HG03469 (cell line): ENCODE data around the gene HYAL1.

Experiments
- ATAC-seq: cut with Tn5 transposase; IDR thresholded peaks from one replicate; pipeline ENCODE4 v1.9.1; 2021; ENCODE audit warnings: mild to moderate bottlenecking, moderate library complexity, moderate number of reproducible peaks; ENCODE audit not compliant: unreplicated experiment

Gene HYAL1

DNA sequence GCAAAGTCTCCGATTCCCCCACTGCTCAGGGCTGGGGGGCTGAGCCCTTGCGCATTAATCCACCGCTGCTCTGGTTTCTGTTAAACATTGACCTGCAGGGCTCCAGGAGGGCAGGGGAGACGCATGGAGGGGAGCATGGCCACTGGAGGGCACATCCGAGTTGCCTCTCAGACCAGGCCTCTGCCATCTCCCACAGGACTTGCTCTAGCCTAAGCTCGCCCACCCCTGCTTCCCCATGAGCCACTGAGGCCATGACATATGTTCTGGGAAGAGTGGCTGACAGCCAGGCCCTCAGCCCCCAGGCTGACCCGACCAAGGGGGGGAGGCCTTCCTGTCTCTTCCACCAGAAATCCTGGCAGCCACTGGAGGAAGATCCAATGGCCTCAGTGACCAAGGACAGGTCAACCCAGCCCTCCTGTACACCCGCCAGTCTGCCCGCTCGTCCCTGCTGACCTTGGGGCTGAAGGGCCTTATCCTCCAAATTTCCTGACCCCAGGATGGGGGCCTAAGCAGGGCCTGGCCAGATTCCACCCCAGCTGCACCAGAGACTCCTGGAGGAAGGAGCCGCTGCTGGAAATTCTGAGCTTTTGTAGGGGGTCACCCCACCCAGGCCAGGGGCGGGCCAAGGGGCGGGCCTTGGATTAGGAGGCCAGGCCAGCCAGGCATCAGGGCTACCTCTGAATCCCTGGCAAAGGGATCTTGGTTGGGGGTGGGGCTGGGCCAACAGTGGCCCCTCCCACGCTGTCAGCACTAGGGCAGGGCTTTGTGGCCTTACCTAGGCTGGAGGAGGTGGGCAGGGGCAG lies at the start of gene HYAL1:
TSS of gene HYAL1 (minus strand) at position 562 of the 803 bp plus-strand sequence. CDS start 618 bp downstream, outside the sequence.
- ATAC-seq = no peak

GRCh38 chr3:50352781-50353180 lies 49.4 kb upstream of the HYAL1 start:
- ATAC-seq = no peak

DNA sequence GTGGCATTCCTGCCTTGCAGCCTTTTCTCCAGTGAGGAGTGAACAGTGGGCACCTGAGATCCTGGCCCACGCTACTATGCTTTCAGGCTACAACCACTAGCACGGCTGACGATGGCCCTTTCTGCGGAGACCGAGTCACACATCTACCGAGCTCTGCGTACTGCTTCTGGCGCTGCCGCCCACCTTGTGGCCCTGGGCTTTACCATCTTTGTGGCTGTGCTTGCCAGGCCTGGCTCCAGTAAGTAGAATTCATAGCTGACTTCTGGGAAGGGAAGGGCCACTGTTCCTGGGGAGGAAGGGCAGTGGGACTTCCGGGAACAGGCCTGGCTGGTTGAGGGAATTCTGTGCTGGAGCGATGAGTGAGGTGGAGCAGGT lies 47.9 kb upstream of the HYAL1 start:
- ATAC-seq = no peak

- peak; percentile 63 for ATAC-seq
These were observed 47.4 kb upstream of the HYAL1 start, which contains the start of the genes CYB561D2 and NPRL2 for GRCh38 chr3:50350527-50351322. TSS of gene CYB561D2 (plus strand) at chr3:50350862. CDS start at chr3:50351434, 572 bp downstream. TSS of gene NPRL2 (minus strand) at chr3:50350775. CDS start at chr3:50350652, 123 bp downstream.

- ATAC-seq = no peak
These were observed 46.8 kb upstream of the HYAL1 start for GRCh38 chr3:50350213-50350526.

DNA sequence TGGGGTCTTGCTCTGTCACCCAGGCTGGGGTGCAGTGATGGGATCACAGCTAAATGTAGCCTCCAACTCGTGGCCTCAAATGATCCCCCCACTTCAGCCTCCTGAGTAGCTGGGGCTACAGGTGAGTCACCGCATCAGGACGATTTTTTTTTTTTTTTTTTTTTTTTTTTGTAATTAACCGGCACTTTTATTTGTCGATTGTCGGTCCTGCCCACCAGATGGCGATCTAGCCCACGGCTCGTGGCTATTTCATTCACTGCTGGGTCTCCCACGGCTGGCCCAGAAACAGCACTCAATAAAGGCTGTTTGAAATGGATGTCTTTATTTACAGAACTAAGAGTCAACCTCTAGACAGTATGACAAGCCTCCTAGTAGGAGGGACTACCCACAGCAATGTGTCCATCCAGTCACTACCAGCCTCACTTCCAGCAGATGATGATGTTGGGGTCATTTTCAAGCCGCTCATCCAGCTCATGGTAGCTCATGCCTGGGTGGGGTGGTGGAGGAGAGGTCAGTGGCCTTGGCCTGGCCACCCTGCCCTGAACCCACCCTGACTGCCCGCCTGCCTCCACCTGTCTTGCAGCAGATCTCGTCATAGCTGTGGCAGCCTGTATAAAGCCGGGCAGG lies 43.9 kb upstream of the HYAL1 start:
- ATAC-seq = no peak

DNA sequence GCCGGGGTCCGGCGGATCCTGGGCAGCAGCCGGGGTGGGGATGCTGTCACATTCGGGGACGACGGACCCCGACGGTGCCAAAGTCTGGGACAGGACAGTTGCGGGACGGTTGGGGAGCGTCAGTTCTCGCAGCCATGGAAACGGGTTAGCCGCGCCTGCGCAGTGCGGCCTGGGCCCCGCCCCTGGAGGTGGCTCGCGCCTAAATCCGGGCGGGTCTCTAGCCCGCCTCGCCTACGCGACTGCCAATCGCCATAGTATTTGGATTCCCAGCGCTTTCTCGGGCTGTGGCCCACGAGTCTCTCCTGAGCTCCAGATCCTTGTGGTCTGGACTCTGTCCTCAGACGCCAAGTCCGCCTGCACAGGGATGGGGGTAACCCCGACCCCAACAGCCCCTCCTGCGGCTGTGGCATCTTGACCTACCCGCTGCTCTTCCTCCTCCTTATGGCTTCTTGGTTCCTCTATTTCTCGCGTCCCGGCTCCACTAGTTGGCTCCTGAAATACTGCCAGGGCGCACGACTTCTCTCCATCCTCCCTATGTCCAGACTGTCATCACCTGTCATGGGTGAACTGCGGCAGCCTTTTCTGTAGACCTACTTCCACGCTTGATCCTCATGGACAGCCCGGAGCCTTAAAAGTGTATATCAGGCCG lies 42.3 kb upstream of the HYAL1 start, which contains the start of gene ZMYND10:
TSS of gene ZMYND10 (minus strand) at position 147 of the 649 bp plus-strand sequence. CDS start 153 bp downstream, outside the sequence.
- ATAC-seq = no peak

DNA sequence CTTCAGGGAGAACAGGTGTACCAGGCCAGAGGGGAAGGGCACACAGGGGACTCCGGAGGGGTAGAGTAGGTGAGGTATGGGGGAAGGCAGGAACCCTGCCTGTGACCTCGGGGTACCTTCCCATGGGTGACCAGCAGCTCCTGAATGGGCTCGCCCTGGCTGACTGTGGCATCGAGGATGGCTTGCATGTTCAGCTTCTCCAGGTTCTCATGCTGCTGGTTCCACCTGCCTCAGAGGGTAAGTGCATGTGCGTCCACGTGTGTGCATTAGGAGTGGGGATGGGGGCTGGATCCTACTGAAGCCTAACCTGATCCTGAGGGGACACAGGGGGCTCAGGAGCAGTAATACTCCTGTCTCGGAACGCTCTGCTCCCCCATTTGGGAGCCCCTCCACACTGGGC lies 41.6 kb upstream of the HYAL1 start:
- ATAC-seq = no peak

DNA sequence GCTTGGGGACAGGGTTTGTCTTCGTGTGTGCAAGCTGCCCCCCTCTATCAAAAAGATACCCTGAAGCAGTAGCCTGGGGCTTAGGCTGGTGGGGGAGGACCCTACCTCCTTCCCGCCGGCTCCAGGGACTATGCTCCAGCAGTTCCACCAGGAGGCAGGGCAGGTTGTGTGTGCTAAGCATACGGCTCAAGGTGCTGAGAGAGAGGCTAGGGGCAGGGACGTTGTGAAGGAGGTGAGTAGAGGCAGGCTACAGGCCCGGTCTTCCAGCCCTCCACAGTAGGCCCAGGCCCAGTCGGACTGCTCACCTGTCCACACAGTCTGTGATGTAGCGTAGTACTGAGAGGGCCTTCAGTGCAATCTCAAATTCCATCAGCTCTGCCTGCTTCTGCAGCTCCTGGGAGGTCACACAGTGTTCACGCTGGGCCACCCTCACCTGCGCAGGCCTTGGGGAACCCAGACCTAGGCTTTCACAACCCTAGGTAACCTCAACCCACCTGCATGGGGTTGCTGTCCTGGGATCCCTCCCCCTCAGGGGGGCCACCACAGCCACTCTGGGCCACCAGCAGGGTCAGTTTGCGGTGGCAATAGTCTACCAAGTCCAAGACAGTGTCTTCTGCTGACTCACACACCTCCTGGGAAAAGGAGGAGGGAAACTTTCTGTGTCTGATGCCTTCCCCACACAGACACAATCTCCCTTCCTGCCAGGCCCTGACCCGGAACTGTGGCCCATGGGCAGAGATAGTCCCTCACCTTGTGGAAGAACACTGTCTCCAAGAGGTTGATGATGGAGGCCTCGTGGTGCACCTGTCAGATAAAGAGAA lies 39.6 kb upstream of the HYAL1 start:
- no peak for ATAC-seq

- ATAC-seq = no peak
These were observed 38.7 kb upstream of the HYAL1 start for GRCh38 chr3:50341996-50342650.

- no peak for ATAC-seq
These were observed 38.2 kb upstream of the HYAL1 start for GRCh38 chr3:50341537-50341936.

GRCh38 chr3:50340448-50341329 lies 37.3 kb upstream of the HYAL1 start, which contains the start of gene RASSF1:
TSS of gene RASSF1 (minus strand) at chr3:50340836. CDS start at chr3:50340805, 31 bp downstream.
- no peak for ATAC-seq

DNA sequence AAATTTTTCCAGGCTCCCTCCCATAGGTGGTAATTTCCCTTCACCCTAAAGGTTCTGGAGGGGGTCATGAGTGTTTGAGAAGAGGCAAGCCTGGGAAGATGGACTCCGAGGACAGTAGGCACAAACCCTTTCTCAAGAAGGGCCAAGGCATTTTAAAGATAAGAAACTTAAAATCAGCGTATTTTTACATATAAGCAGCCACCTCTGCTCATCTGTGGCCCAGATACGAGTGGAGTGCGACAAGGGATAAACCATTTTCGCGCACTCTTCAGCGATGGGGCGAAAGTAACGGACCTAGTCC lies 36.7 kb upstream of the HYAL1 start:
- no peak for ATAC-seq

DNA sequence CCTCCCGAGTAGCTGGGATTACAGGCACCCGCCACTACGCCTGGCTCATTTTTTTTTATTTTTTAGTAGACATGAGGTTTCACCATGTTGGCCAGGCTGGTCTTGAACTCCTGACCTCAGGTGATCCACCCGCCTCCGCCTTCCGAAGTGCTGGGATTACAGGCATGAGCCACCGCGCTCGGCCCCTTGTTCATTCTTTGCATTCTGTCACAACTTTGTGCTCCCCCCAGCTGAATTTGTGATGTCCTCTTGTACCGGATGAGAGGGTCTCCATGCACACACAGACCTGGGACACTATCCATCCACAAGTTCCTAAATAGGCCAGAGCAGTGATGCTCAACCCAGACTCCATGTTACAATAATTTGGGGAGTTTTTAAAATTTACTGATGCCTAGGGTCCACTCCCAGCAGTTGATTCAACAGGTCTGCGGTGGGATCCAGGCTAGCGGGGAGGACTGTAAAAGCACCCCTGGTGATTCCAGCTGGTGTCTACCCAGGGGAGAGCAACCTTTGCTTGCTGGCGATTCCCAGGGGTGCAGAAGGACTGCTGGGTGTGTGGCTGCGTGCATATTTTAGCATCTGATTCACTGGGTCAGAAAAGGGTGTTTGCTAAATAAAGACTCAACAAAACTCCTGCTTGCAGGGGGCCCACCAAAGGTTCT lies 36.2 kb upstream of the HYAL1 start:
- ATAC-seq = no peak

DNA sequence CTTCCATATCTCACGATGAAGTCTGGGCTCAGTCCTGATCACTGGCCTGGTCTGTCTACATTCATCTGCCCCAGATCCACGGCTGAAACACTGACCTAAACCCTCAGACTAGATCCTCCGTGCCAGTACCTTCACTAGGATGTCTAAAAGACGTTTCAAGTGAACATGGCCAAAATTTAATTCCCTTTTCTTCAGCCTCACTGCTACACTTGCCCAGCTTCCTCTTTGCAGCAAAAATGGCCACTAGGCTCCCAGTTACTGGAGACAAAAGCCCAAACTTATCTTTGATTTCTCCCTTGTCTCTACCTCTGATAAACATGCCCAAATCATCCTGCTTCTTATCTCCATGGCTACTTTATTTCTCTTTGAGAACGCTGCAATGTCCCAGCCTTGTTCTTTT lies 35.6 kb upstream of the HYAL1 start:
- no peak for ATAC-seq

DNA sequence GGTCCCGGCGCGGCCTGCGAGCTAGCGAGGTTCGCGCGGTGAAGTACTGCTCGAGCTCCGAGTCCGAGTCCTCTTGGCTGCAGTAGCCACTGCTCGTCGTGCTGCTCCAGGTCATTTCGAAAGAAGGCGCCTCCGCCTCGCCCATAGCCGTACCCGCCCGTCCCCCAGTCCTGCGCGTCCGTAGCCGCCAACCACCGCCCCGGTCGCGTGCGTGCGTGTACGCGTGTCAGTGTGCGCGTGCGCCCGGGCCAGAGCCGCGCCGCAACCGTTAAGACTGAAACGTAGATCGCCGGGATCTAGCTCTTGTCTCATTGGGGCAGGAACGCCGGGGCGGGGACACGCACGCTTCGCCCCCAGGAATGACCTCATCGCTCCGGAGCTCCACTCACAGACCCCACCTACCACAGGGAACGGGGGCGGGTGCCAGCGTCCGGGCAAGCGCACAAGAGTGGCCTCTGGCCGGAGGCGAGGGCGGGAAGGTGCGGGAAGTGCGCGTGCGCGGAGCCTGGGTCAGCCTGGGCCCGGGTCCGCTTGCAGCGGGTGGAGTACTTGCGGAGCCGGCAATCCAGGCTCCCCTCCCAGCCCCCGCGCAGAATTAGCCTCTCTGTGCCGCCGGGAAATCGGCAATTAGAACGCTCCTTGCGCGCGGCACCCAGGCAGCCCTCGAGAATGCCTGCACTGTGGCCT lies 33.9 kb upstream of the HYAL1 start:
- ATAC-seq = peak; percentile 43

GRCh38 chr3:50336452-50337174 lies 33.2 kb upstream of the HYAL1 start:
- ATAC-seq = peak; percentile 1
